ENCODE results near the gene RPP30. TPM values are rescaled to one million over a fixed set of nuclear protein-coding genes. Genes with fewer than 3 reads are reported as not detected.

Gene RPP30
- total and polyA plus RNA-seq, 9 of the 15 experiments (the other 6 are each of a cell fraction or from before 2014, with no cell fraction given): 37.3 to 170 (median 69.1) TPM

DNA sequence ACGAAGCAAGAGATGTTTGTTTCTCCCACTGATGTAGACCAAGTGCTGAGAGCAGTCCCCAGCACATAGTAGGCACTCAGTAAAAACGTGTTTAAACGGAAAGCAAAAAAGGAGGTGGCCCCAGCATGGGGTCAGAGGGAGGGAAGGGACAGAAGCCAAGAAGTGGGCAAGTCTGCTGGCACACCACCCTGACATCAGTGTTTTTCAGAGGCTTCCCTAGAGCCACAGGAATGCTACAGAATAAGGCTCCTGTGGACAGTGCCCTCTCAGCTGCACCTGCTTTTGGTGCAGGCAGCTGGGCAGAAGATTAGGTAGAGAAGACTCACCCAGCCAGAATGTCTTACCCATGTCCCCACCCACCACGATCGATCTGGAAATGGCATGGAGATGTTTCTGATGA is 57.4 kb downstream of the RPP30 start:
- 0% methylated on average over 4 of the region's 5 CpGs for WGBS (ENCODE audit: insufficient coverage, low coverage, missing lambda C conversion rate)
- TF ChIP-seq NFXL1 (CRISPR knock-in tag; IDR thresholded peaks at IDR 0.05): no peak
- TF ChIP-seq ZNF316 (IDR thresholded peaks at IDR 0.05): no peak
- no peak for TF ChIP-seq JUN (IDR thresholded peaks at IDR 0.05; ENCODE audit: borderline replicate concordance, low read depth, low read length)
- TF ChIP-seq JUN (CRISPR knock-in tag; IDR thresholded peaks at IDR 0.05; ENCODE audit: borderline replicate concordance): no peak
- TF ChIP-seq PCBP2 (IDR thresholded peaks at IDR 0.05; ENCODE audit: low read depth, low read length, poor library complexity, severe bottlenecking): no peak
- TF ChIP-seq, protein P1, sequence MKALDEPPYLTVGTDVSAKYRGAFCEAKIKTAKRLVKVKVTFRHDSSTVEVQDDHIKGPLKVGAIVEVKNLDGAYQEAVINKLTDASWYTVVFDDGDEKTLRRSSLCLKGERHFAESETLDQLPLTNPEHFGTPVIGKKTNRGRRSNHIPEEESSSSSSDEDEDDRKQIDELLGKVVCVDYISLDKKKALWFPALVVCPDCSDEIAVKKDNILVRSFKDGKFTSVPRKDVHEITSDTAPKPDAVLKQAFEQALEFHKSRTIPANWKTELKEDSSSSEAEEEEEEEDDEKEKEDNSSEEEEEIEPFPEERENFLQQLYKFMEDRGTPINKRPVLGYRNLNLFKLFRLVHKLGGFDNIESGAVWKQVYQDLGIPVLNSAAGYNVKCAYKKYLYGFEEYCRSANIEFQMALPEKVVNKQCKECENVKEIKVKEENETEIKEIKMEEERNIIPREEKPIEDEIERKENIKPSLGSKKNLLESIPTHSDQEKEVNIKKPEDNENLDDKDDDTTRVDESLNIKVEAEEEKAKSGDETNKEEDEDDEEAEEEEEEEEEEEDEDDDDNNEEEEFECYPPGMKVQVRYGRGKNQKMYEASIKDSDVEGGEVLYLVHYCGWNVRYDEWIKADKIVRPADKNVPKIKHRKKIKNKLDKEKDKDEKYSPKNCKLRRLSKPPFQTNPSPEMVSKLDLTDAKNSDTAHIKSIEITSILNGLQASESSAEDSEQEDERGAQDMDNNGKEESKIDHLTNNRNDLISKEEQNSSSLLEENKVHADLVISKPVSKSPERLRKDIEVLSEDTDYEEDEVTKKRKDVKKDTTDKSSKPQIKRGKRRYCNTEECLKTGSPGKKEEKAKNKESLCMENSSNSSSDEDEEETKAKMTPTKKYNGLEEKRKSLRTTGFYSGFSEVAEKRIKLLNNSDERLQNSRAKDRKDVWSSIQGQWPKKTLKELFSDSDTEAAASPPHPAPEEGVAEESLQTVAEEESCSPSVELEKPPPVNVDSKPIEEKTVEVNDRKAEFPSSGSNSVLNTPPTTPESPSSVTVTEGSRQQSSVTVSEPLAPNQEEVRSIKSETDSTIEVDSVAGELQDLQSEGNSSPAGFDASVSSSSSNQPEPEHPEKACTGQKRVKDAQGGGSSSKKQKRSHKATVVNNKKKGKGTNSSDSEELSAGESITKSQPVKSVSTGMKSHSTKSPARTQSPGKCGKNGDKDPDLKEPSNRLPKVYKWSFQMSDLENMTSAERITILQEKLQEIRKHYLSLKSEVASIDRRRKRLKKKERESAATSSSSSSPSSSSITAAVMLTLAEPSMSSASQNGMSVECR (CRISPR knock-in tag; IDR thresholded peaks at IDR 0.05): no peak
- TF ChIP-seq RBM34 (IDR thresholded peaks at IDR 0.05; ENCODE audit: borderline replicate concordance, insufficient read depth, low read length): no peak
- no peak for TF ChIP-seq MCM7 (IDR thresholded peaks at IDR 0.05)
- no peak for TF ChIP-seq ZNF77 (CRISPR knock-in tag; IDR thresholded peaks at IDR 0.05)
- TF ChIP-seq ZBTB1 (CRISPR knock-in tag; IDR thresholded peaks at IDR 0.05; ENCODE audit: borderline replicate concordance, low read depth): no peak
- no peak for TF ChIP-seq HLTF (IDR thresholded peaks at IDR 0.05)
- TF ChIP-seq RFX7 (CRISPR knock-in tag; IDR thresholded peaks at IDR 0.05): no peak
- no peak for TF ChIP-seq ZNF184 (CRISPR knock-in tag; IDR thresholded peaks at IDR 0.05)
- no peak for TF ChIP-seq PTTG1 (tag; IDR thresholded peaks at IDR 0.05; ENCODE audit: low read depth)
- TF ChIP-seq, protein P2, sequence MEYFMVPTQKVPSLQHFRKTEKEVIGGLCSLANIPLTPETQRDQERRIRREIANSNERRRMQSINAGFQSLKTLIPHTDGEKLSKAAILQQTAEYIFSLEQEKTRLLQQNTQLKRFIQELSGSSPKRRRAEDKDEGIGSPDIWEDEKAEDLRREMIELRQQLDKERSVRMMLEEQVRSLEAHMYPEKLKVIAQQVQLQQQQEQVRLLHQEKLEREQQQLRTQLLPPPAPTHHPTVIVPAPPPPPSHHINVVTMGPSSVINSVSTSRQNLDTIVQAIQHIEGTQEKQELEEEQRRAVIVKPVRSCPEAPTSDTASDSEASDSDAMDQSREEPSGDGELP (CRISPR knock-in tag; IDR thresholded peaks at IDR 0.05; ENCODE audit: borderline replicate concordance): no peak
- no peak for TF ChIP-seq IFI16 (CRISPR knock-in tag; IDR thresholded peaks at IDR 0.05)
- no peak for TF ChIP-seq PHF21A (IDR thresholded peaks at IDR 0.05; ENCODE audit: borderline replicate concordance, low read depth)

More for the DNA sequence above, 57.4 kb downstream of the RPP30 start:
- intact Hi-C loops (cut with micrococcal nuclease): no loop called here
- no peaks in the 10 kb centered on the region for H3K79me2 ChIP-seq (ENCODE audit: control insufficient read depth, insufficient read depth, low read length)
- FAIRE-seq: no peak
- peaks cover 0 to 5% of the 10 kb centered on the region in 2 experiments; a peak in 2 of 5 replicates for H3K27me3 ChIP-seq (ENCODE audit: control insufficient read depth in 2 of 2, insufficient read depth in 2 of 2, low read length in 2 of 2)
- ChIA-PET POLR2A (interaction anchor here (0.9 kb wide), 1 partner anchor 11 kb away, joined by 4 read pairs; no protein-coding TSS in a partner anchor), CTCF (ENCODE audit: low intra/inter-chr PET ratio) (no interaction called here)
- H3K9ac ChIP-seq (ENCODE audit: insufficient read depth in 1 of 2, low read depth in 2 of 2, low read length in 2 of 2): no peak overlapping the region
- H2AFZ ChIP-seq (ENCODE audit: low read depth, low read length): no peak overlapping the region
- no peak for ATAC-seq
- no peak overlapping the region for H3K27ac ChIP-seq (ENCODE audit: extremely low read depth, low read depth, low read length)
- H3K36me3 ChIP-seq (ENCODE audit: control insufficient read depth, insufficient read depth, low read length): no peaks in the 10 kb centered on the region
- no peaks in the 10 kb centered on the region for H3K9me3 ChIP-seq (replicated peaks; ENCODE audit: control insufficient read depth, insufficient read depth, low read depth, low read length)
- no peaks in the 10 kb centered on the region for H3K9me1 ChIP-seq (ENCODE audit: control insufficient read depth, insufficient read depth, low read length)
- no TSS peak for BruUV-seq (replicated peaks)
- no peaks in the 10 kb centered on the region; a peak in 1 of 5 replicates for H3K4me1 ChIP-seq (replicated peaks in 1 of 2; ENCODE audit: control insufficient read depth in 2 of 2, insufficient read depth in 2 of 2, low read length in 2 of 2)
- H3K4me2 ChIP-seq (ENCODE audit: insufficient read depth, low read length): no peak overlapping the region
- H3K4me3 ChIP-seq: no peak overlapping the region
- H4K20me1 ChIP-seq (replicated peaks; ENCODE audit: control insufficient read depth, insufficient read depth, low read length): no peaks in the 10 kb centered on the region
- in situ Hi-C loops (cut with MboI): no loop called here
- DNase-seq (ENCODE audit: extremely low read depth in 1 of 4, low spot score in 3 of 4): no peak

Measured in K562 (cell line).